GM19239 (cell line): ENCODE results near the gene SMARCA1.
A peak's percentile ranks its signal among the peaks of the same experiment; 100 is the strongest.

Experiments used
- DNase-seq: peaks from one replicate; pipeline ENCODE4 v3.0.0; 2011; ENCODE audit warnings: low spot score; ENCODE audit not compliant: insufficient read length
- FAIRE-seq: peaks from 2 replicates; lab custom pipeline; 2011; peaks lifted over from hg19 to GRCh38; lab: Jason Lieb, UNC

SMARCA1 gene

DNA sequence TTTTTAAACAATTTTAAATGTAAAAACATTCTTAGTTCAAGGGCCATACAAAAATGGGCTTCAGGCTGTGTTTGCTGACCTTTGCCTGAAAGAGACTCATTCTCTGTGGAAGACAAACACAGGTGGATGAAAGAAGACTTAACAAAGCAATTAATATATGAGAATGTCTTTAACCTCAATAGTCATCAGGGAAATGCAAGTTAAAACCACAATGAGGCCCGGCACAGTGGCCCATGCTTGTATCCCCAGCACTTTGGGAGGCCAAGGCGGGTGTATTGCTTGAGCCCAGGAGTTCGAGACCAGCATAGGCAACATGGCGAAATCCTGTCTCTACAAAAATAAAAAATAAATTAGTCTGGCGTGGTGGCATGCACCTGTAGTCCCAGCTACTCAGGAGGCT, 7.1 kb upstream of the SMARCA1 start:
- FAIRE-seq (no peak), DNase-seq (no peak)

GRCh38 chrX:129529685-129530281, 6.5 kb upstream of the SMARCA1 start:
- DNase-seq (no peak), FAIRE-seq (no peak)

- no peak for FAIRE-seq
These were observed 2.6 kb upstream of the SMARCA1 start for GRCh38 chrX:129525896-129526295.

DNA sequence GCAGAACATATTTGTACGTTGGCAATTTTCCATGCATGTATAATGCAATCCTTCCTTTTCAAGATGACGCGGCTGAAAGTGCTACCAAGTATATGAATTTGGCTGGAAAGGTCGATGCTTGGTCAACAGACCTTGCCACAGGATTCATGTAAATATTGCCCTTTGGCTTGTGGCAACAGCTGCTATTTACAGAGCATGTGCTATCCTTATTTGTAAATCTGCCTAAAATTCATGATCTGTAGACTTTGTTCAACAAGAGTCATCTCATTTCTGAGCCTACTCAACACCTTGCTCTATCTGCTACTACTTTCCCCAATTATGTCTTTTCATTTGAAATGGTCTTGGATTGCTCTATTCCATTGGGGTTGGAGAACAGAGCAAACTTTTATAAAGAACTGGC, 1.9 kb upstream of the SMARCA1 start:
- DNase-seq (no peak), FAIRE-seq (no peak)

More at GRCh38 chrX:129525896-129526295, 2.6 kb upstream of the SMARCA1 start:
- DNase-seq = no peak

GRCh38 chrX:129524250-129524850, 1.1 kb upstream of the SMARCA1 start:
- FAIRE-seq (peak; percentile 11), DNase-seq (no peak)

- DNase-seq (no peak), FAIRE-seq (no peak)
These were observed 859 bp downstream of the SMARCA1 start for GRCh38 chrX:129522184-129523078.

GRCh38 chrX:129520151-129520550, 3.1 kb downstream of the SMARCA1 start:
- no peak for FAIRE-seq
- DNase-seq = no peak

DNA sequence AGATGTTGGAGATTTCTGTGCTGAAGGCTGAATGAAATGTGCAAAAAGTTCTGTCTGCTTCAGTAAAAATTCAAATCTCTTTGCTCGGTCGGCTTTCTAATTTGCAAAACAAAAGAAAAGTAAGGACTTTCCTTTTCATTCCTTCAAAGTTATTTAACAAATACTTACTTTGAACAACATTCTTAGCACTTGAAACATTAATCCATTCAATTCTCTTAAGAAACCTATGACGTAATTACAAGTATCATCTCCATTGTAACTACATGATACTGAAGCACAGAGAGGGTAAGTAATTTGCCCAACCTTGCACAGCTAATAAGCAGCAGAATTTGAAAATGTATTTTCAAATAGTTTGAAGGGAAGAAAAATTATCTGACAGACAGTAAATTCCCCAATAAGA, 6.9 kb downstream of the SMARCA1 start:
- FAIRE-seq = no peak
- no peak for DNase-seq

DNA sequence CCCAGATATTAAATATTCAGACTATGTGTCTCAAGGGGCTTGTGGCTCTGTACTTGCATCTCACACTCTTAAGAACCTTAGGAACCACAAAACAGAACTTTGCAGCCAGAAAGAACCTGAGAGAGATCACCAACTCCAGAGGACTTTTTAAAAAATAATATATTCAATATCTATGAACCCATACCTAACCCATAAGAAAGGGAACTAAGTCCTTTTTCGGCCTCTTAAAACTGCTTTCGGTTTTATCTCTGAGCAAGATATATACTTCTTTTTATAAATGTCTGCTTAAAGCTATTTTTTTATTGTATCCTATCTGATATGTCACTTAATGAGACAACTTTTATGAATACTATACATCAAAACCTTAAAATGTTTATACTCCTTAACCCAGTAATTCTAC, 10.9 kb downstream of the SMARCA1 start:
- FAIRE-seq (no peak), DNase-seq (no peak)

GRCh38 chrX:129511689-129512088, 11.6 kb downstream of the SMARCA1 start:
- DNase-seq = no peak
- FAIRE-seq = no peak

DNA sequence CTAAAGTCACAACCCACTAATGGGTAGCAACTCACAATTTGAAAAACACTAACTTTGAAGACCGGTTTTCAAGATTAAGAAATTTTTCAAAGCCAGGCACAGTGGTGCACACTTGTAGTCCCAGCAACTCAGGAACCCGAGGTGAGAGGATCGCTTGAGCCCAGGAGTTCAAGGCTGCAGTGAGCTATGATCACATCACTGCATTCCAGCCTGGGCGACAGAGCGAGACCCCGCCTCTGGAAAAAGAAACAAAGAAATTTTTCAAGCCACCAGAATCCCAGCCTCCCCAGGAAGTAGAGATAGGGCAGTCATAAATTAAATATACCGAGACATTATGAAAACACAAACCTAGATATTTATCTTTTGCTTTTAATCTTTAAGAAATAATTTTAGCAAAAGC, 13.0 kb downstream of the SMARCA1 start:
- no peak for FAIRE-seq
- DNase-seq = no peak

DNA sequence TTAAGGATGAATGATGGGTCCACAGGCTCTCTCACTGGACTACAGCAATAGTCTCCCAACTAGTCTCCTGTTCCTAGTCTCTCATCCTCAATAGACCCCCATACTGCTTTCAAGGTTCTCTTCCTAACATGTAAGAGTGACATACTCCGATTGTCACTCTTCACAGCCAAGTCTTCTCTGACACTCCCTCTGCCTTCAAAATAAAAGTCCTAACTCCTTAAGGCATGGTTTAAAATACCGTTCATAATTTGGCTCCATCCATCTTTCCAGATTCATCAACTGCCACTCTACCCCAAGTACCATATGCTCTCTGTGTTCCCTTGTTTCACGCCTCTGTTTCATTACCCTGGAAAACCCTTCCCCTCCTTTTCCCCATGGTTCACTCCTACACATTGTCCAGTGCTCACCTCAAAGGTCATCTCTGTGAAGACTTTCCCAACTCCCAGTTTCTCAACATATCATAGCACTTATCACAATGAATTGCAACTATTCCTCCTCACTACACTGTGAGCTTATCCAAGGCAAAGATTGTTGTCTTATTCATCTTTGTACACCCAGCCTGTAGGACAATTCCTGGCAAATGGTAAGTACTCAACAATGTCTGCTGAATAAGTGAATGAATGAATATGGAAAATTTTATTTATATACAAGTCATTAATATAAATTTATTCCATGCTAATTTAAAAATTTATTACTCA, 26.0 kb downstream of the SMARCA1 start:
- FAIRE-seq (no peak), DNase-seq (no peak)

GRCh38 chrX:129496625-129497024, 26.7 kb downstream of the SMARCA1 start:
- FAIRE-seq (no peak), DNase-seq (no peak)

DNA sequence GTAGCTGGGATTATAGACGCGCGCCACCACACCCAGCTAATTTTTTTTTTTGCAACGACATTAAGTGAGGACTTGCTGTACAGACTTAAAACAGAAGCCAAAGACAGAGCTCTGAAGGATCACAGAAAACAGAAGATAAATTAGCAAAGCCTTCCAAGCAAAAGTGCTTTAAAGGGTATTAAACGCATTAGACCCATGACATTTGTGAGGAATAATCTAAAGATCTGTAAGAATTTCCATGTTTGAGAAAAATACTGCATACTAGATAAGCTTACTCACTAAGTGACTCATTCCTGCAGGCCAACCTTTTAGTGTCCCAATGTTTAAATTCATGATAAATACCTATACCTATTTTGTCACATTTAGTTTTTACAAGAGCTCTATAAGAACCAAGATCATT, 27.4 kb downstream of the SMARCA1 start:
- DNase-seq (no peak), FAIRE-seq (no peak)

DNA sequence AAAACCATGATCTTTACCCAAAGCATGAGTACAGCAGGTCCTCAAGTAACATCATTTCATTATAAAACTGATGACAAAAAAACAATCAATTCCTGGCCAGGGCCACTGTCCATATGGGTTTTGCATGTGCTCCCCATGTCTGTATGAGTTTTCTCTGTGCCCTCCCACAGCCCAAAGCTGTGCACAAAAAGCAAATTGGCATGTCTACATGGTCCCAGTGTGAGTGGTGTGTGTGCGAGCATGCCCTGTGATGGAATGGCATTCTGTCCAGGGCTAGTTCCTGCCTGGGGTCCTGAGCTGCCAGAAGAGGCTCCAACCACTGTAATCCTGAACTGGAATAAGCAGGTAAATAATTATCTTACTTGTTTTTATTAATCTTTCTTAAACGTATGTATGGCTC, 28.4 kb downstream of the SMARCA1 start:
- DNase-seq (no peak), FAIRE-seq (no peak)

- DNase-seq (no peak), FAIRE-seq (no peak)
These were observed 29.6 kb downstream of the SMARCA1 start for GRCh38 chrX:129493643-129494042.

DNA sequence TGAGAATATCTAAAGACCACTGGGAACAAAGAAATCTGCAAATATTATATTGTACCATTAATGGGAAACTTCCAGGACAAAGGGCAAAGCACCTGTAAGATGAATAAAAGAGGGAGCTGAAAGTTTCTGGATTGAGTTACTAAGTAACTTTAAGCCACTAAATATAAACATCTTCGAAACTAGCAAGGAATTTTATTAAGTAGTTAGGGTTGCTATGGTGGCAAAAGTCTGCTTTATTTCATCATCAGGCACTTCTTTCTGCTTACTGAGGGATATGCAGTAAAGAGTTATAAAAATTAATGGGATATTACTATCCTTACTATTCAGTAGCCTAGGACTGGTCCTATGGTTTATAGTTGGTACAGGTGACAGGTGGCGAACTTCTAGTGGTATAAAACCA, 33.0 kb downstream of the SMARCA1 start:
- DNase-seq (no peak), FAIRE-seq (no peak)

DNA sequence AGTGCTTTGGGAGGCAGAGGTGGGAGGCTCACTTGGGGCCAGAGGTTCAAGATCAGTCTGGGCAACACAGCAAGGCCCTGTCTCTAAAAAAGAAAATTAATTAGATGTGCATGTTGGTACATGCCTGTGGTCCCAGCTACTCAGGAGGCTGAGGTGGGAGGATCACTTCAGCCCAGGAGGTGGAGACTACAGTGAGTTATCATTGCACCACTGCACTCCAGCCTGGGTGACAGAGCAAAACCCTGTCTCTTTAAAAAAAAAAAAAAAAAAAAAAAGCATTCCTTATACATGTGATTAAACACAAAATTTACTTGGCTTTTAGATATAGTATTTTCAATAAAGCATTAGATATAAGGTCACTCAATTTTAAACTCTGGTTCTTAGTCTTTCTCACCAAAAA, 34.9 kb downstream of the SMARCA1 start:
- no peak for DNase-seq
- FAIRE-seq = no peak

DNA sequence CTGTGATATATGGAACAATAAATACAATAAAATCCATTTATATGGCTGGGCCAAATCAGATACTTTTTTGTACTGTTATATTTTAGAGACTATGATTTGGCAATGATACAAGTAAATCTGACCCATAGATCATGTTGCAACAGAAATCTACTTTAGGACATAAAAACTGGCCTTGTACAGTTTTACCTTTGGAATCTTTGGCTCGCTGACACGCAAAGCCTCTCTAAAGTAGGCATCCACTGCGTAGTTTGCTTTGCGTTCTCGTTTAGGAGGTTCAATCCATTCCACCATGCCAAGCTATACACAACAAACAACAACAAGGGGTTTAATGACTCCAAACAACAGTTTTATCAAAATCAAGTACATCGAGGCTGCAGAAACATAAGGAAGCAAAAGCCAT, 42.4 kb downstream of the SMARCA1 start:
- no peak for DNase-seq

DNA sequence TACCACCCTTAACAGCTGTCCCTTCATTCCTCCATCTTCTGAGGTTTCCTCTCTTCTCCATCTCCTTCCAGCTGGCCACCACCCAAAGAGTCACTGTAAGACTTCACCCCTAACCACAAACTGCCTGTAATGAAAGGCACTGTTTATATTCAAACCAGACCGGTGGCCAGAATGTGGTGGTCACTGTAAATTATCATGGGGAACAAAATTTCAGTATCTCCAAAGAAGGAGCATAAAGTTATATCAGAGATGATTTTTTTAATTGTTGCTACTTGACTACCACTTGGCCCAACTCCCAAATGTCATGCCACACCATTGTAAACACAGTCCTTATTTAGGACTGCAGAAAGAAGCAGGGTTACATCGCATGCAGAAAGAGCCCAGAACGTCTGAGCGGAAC, 44.8 kb downstream of the SMARCA1 start:
- no peak for FAIRE-seq
- no peak for DNase-seq

More for the DNA sequence above, 42.4 kb downstream of the SMARCA1 start:
- no peak for FAIRE-seq

DNA sequence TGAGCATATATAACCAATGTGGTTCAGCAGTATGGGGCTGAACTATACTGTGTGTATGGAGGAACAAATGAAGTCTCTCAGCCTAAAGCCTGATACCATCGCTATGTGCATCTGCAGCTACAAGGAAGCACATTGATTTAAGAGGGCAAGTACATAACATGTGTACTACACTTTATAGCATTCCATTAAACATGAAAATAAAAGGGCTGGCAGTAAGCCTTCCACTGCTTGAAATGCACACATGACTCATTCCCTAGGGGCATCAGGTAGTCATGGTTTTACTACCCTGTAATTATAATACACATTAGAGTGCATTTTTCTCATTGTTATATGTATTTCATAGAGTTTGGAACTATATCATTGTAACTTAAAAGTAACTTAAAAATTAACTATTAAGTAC, 51.2 kb downstream of the SMARCA1 start:
- no peak for DNase-seq
- no peak for FAIRE-seq
